NCI-H1436 treated with DMSO at 0.1 percent for 48 hours (cell line): ENCODE measurements around the gene UBA1.
A peak's percentile ranks its signal among the peaks of the same experiment; 100 is the strongest.
"Not testable (repeated sequence)": the region's sequence is repeated elsewhere in the genome, so short reads cannot be mapped to it uniquely, and the experiment has no call there.

Experiments used
- DNase-seq: peaks from one replicate; lab custom pipeline; 2025; lab: John Stamatoyannopoulos, UW

The UBA1 gene

GRCh38 chrX:47229427-47229826, 35.8 kb downstream of the UBA1 start:
- no peak for DNase-seq

GRCh38 chrX:47230136-47230868, 36.7 kb downstream of the UBA1 start:
- DNase-seq, result no peak

DNA sequence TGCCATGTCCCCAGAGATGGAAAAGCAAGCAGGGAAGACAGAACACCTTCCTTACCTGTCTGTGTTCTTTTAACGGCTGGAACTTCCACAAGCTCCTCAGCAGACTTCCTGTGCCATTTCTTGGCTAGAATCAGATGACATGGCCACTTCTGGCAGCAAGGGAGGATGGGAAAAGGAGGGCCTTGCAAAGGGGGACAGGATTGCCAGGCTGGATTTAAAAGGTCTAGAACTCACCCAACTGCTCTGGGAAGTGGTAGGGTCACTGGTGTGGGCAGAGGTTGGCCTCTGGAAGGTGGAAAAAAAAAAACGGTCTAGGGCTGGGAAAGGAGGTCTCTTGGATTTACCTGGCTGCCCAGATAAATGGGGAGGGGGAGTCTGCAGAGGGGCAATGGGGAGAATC, 37.5 kb downstream of the UBA1 start:
- no peak for DNase-seq

- no peak for DNase-seq
Observed at GRCh38 chrX:47232197-47232802, 38.7 kb downstream of the UBA1 start.

GRCh38 chrX:47232803-47233332, 39.2 kb downstream of the UBA1 start, which contains the start of gene USP11:
Gene USP11, plus strand, starts transcription at chrX:47233009. Its CDS starts 35 bp downstream, at chrX:47233044.
- DNase-seq, result no peak

DNA sequence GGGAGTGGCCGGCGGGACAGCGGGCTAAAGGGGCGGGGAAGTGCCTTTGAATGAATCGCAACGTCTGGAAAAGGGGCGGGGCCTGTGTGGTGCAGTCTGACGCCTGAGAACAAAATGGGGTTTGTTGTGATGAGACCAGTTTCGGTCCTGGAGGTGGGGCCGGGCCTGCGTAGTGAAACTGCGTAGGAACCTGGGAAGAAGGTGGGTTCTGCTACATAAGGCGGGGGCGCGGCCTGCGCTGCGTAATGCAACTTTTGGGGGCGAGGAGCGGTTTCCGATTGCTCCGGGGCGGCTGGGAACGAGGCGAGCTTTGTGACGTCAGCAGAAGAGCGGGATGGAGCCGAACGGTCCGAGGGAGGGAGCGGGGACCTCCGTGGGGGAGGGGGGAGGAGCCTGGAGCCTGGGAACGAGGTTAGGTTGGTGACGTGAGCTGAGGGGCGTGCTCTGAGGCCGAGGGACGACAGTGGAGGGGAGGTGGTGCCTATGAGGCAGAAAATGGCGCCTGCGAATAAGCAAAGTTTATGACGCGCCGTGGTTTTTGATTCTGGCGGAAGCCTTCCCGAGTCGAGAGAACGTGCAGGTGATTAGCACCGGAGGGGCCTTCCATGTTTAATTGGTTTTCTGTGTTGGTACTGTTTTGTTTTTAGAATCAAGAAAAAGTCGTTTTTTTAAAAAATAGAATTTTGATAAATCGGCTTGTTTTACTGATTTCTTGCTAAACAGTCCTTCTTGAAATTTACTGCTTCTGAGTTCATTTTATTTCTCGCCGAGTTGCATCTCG, 39.9 kb downstream of the UBA1 start:
- peak; percentile 83 for DNase-seq

DNA sequence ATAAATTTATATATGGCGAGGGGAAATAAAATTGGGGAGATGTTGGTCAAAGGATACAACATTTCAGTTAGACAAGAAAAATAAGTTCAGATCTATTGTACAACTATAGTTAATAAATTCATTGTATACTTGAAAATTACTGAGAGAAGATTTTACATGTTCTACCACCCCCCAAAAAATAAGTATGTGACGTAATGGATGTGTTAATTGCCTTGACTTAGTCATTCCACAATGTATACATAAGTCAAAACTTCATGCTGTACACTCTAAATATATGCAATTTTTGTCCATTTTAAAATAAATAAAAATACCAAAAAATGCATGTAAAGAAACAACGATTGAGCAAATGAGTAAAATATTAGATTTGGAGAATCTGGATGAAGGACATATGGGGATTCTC, 41.0 kb downstream of the UBA1 start:
- no peak for DNase-seq

- DNase-seq, result no peak
Observed at GRCh38 chrX:47235691-47236103, 42.1 kb downstream of the UBA1 start.

DNA sequence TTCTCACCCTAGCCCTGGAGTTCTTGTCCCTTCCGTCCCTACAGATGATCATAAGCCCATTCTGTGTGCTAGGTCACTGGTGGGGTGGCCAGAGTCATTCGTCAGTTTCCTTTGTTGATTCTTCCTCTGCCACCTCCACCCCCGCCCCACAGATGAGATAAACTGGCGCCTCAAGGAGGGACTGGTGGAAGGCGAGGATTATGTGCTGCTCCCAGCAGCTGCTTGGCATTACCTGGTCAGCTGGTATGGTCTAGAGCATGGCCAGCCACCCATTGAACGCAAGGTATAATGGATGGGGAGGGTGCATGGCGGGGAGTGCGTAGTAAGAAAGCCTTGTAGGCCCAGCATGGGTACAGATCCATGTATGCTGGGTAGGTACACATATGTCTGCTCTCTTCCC, 45.6 kb downstream of the UBA1 start:
- DNase-seq, result no peak

DNA sequence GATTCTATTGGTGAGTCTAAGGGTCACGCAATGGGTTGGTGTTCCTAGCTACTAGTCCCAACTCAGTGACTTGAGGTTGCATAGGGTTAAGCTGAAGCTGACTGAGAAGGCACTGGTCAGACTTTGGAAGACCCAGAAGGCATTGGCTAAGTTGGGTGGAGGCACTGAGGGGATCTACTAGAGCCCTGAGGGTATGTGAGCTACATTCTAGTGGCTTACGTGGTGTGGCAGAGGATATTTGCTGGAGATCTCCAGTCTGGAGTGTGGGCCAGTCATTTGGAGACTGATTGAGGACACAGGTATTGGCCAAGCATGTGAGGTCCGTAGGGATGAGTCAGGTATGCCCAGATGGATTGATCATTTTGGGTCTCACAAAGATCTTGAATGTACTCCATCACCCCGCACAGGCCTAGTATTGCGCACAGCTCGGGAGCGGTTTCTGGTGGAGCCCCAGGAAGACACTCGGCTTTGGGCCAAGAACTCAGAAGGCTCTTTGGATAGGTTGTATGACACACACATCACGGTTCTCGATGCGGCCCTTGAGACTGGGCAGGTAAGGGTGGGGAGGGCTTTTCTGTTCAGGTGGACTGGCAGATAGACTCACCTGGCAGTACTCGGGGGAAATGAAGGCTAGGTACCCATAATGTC, 46.4 kb downstream of the UBA1 start:
- no peak for DNase-seq

GRCh38 chrX:47240619-47241018, 47.0 kb downstream of the UBA1 start:
- DNase-seq, result no peak

GRCh38 chrX:47241201-47242011, 47.8 kb downstream of the UBA1 start:
- no peak for DNase-seq

- DNase-seq, result no peak
Observed at GRCh38 chrX:47242321-47242720, 48.7 kb downstream of the UBA1 start.

GRCh38 chrX:47243351-47243750, 49.7 kb downstream of the UBA1 start:
- DNase-seq, result no peak

DNA sequence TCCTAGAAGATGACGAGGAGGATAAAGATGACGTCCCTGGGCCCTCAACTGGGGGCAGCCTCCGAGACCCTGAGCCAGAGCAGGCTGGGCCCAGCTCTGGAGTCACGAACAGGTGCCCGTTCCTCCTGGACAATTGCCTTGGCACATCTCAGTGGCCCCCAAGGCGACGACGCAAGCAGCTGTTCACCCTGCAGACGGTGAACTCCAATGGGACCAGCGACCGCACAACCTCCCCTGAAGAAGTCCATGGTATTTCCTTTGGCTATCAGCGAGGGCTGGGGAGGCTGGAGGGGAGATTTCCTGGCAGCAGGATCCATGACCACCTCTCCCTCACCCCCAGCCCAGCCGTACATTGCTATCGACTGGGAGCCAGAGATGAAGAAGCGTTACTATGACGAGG, 51.0 kb downstream of the UBA1 start:
- DNase-seq, result no peak

DNA sequence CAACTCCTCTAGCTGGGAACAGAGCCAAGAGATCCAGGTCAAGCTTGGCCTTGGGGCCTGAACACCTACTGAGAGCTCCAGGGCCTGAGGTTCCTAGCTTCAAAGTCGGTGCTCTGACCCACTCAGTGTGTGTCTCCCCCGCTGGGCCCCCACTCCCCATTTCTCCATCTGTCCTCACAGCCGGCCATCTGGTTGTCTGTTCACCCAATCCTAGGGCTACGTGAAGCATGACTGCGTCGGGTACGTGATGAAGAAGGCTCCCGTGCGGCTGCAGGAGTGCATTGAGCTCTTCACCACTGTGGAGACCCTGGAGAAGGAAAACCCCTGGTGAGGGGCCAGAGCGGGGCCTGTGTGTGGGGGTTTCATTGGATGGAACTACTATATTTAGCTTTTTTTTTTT, 51.5 kb downstream of the UBA1 start:
- DNase-seq, result no peak

GRCh38 chrX:47247206-47247998, 53.8 kb downstream of the UBA1 start:
- DNase-seq, result no peak

DNA sequence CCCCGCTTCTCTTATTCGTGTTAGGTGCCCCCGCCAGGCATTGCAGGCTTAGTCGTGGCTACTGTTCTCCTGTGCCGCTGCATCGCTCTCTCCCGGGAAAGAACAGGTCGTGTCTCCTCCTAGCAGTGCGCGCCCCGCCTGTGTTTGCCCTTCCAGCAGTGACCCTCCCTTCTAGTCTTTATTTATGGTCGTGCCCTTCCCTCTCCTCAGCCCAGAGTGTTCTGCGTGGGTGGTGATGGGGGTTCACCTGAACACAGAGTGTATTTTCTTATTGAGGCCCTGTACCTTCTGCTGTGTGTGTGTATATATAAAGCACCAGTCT, 54.3 kb downstream of the UBA1 start:
- DNase-seq, result no peak

DNA sequence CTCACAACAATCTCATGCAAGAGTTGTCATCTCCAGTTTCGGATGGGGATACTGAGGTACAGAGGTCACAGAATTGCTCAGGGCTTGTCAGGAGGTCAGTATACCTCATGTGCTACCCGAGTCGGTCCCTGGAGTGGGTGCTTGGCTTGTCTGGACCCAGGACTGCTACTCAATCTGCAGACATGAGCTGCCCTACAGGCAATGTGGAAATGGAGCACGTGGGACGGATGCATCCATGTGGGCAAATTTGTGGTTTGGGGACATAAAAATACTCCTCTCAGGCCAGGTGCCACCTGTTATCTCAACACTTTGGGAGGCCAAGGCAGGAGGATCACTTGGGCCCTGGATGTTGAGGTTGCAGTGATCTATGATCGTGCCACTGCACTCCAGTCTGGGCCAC, 54.9 kb downstream of the UBA1 start:
- no peak for DNase-seq

DNA sequence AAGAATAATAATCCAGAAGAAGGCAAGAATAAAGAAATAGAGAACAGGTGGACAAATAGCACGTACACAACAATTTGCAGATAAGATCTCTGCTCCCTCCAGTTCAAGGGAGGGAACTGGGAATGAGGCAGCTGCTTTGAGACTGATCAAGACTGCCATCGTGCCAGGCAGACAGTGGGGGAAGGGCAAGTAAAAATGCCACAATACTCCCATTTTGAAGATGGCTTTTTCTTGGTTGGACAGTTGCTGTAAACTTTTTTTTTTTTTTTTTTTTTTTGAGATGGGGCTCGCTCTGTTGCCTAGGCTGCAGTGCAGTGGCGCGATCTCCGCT, 56.4 kb downstream of the UBA1 start:
- no peak for DNase-seq

GRCh38 chrX:47257620-47258019, 64.0 kb downstream of the UBA1 start:
- DNase-seq, result not testable (repeated sequence)
